Right hindlimb (tissue), 1 donor: ENCODE measurements around the gene FAM193A.
"Not testable (repeated sequence)": the region's sequence is repeated elsewhere in the genome, so short reads cannot be mapped to it uniquely, and the experiment has no call there.

Experiments used
- DNase-seq: peaks from one replicate; pipeline ENCODE4 v3.0.0-alpha.2; 2018

Gene FAM193A

DNA sequence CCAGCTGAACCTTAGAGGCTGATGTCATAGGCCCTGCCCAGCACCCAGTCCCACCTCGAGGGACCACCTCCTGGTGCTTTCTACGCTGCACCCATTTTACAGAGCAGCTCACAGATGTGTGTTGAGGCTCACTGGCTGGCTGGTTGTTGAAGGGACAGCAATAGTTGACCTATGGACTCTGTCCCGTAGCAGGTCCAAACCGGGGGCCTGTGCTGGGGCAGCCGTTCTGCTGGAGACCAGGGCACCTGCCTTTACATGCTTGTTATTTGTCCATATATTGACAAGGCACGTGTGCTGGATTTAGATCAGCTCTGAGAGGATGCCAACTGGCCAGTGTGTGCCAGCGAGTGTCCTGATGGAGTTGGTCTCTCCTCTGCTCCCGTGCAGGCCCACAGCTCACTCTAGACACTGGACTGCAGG is 161.6 kb downstream of the FAM193A start:
- DNase-seq, result no peak

DNA sequence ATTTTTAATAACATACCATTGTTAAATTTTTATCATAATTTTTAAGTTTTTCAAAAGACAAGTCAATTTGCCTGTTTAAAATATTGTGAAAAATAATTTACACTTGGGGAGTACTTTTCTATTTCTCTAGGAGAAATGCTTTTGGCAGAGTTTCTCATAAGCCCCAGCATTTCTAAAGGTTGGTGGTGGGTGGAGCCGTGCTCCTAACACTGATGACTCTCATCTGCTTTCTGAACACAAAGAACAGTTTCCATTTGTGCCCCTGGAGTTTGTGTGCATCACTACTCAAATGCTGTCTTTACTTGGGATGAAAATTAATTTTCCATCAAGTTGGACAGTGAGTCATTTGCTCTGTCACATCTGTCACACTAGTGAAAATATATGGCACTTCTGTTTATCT is 162.1 kb downstream of the FAM193A start:
- no peak for DNase-seq

GRCh38 chr4:2698951-2699505 is 162.6 kb downstream of the FAM193A start:
- DNase-seq, result no peak

DNA sequence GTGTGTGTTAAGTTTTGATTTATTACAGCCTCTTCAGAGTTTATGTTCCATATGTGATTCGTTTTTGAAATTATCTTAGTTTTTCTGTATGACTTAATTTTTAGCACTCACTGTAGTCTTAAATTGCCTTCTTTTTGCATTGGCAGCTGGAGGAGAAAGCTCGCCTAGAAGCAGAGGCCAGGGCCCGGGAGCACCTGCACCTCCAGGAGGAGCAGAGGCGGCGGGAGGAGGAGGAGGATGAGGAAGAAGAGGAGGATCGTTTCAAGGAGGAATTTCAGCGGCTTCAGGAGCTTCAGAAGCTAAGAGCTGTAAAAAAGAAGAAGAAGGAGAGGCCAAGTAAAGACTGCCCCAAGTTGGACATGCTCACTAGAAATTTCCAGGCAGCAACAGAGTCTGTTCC is 163.1 kb downstream of the FAM193A start:
- no peak for DNase-seq

DNA sequence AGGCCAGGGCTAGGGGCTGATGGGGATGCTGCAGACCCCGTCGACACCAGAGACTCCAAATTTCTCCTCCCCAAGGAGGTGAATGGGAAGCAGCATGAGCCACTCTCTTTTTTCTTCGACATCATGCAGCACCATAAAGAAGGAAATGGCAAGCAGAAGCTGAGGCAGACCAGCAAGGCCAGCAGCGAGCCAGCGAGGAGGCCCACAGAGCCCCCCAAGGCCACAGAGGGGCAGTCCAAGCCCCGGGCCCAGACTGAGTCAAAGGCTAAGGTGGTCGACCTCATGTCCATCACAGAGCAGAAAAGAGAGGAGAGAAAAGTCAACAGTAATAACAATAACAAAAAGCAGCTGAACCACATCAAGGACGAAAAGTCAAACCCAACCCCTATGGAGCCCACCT is 163.6 kb downstream of the FAM193A start:
- no peak for DNase-seq

DNA sequence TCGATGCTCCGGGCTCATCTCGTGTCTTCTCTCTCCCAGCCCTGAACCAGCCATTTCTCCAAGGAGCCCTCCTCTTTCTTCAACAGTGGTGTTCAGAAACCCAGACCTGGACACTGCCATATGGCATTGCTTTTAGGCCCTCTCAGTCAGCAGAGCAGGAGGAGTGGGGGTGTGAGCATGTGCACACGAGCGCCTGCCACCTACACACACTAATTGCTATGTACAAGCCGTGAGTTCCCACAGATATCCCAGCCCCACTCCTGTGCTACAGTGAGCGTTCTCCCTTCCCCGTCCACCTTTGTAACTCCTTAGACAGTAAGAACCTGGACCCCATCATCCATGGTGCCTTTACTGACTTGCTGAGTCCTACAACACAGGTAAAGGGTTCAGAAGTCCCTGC is 165.9 kb downstream of the FAM193A start:
- no peak for DNase-seq

DNA sequence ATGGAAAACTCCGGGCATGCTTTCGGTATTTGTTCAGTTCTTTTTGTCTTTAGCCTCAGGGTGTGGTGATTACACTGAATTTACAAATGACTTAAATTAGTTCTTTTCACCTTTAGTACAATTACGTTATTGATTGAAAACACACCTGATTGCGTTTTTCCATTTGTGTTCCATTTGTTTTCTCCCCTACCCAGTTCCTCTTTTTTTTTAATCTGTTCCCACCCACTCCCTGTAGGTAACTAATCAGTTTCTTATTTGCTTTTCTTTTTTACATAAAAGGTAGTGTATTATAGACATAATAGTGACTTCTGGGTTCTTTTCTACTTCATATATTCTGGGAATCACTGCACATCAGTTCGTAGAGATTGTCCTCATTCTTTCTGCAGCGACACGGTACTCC is 166.3 kb downstream of the FAM193A start:
- DNase-seq, result no peak

GRCh38 chr4:2712261-2712842 is 175.9 kb downstream of the FAM193A start:
- DNase-seq, result no peak

- DNase-seq, result no peak
Observed at GRCh38 chr4:2713337-2713736, 176.9 kb downstream of the FAM193A start.

DNA sequence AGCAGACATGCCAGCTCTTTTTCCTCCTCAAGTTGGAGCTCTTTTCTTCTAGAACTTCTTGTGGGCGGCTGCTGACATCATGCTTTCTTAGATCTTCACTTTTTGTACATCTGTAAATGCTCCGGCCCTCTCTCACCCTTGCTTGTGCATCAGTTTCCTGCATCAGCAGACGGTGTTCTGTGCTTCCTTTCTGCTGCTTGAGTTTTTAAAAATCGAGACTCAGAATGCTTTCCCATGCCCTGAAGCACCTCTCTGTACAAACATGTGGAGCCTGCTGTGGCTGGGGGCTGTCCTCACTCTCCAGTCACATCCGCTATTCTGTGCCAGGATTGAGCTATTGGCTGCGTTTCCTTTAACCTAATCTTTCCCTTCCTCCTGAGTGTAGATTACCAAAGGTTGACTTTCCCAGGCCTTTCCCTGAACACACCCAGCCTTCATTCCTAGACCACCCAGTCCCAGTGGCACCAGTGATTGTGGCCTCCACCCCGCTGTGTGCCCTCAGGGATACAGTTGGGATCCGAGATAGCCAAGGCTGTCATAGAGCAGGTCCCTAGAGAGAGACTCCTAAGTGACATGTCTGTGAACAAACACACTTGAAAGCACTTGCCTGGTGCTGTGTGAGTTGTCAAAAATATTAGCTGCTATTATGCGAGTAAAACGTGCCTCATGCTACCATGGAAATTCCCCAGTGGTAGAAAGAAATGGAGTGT is 177.8 kb downstream of the FAM193A start:
- DNase-seq, result peak; percentile 59

- DNase-seq, result no peak
Observed at GRCh38 chr4:2714918-2715317, 178.5 kb downstream of the FAM193A start.

DNA sequence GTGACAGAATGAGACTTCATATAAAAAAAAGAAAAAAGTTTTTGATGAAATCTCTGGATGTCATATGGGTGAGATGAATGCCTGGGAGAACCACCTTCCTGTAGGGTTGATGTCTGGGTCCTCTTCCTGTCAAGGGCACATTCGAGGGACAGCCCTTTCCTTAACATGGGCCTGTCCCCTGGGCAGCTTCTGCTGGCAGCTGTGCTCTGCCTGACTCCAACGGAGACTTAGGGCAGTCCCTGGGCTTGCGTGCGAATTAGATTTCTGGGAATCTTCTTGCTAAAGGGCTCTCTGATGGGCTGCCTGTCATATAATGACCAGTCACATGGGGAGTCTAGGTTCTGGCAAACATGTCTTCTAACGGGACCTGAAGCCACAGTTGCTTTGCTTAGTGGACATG is 179.0 kb downstream of the FAM193A start:
- no peak for DNase-seq

DNA sequence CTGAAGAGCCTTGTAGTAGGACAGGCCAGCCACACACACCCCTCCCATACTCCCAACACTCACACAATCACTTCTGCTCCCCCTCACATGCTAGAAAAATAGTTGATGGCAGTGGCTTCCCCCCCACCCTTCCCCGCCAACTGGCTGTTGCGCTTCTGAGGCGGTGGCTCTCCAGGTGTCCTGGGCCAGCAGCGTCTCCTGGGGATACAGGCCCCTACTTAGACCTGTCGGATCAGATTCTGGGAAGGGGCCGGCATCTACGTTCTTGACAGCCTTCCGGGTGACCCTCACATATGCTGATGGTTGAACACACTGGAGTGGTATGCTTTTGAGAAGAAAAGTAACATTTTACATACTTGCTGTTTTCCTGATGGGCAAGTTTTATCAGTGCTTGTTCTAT is 179.8 kb downstream of the FAM193A start:
- no peak for DNase-seq

DNA sequence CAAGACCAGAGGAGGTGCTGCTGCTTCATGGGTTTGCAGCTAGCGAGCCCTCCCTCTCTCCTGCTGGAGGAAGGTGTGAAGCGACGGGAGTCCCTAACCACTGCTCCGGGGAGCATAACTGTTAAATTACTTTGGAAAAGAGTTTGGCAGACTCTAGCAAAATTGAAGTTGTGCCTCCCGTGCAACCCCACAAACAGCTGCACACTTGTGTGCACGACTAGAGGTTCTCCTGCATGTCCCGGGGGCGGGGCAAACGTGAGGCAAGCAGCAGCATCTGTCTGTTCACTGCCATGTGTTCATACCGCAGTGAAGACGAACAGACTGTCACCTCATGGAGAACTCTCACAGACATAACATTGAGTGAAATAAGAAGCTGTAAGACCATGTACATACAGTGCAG is 185.1 kb downstream of the FAM193A start:
- no peak for DNase-seq

DNA sequence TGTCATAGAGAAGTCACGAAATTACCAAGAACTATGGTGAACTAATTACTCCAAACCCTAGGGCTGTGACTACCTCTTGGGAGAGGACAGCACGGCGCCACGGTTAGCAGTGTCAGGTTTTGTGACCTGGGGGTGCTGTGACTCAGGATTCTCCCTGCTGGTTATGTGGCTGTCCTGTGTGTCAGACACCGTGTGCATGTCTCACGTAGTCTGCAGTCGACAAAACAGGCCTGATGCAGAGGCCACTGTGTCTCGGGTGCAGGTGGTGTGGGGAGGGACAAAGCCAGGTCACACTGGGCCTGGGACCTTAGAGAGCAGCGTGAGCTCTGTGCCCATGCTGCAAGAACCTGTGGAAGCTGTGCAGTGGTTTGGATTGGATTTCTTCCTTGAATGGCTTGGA is 185.6 kb downstream of the FAM193A start:
- DNase-seq, result no peak

DNA sequence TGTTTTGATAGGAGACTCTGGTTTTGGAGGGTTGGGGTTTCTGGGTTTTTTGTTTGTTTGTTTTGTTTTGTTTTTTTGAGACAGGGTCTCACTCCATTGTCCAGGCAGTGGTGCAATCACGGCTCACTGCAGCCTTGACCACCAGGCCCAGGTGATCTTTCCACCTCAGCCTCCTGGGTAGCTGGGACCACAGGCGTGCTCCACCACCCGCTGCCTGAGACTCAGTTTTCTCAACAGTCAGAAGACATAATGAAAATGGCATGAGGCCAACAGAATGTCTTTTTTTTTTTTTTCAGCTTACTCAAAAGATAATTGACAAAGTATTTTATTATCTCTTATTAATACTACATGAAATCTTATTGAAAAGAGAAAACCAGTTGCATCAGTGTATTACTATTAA is 187.3 kb downstream of the FAM193A start:
- DNase-seq, result no peak

DNA sequence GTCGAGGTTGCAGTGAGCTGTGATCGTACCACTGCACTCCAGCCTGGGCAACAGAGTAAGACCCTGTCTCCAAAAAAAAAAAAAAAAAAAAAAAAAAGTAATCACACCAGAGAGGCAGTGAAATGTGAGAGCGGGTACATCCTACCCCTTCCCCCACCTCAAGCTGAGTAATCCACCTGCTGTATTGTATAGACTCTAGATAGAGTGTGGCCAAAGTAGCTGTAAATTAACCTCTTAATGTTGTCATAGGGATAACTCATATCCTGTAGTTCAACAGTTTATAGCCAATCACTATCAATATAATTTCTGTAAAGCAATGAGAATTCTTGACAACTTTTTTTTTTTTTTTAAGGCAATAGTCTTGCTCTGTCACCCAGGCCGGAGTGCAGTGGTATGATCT is 188.9 kb downstream of the FAM193A start:
- no peak for DNase-seq

DNA sequence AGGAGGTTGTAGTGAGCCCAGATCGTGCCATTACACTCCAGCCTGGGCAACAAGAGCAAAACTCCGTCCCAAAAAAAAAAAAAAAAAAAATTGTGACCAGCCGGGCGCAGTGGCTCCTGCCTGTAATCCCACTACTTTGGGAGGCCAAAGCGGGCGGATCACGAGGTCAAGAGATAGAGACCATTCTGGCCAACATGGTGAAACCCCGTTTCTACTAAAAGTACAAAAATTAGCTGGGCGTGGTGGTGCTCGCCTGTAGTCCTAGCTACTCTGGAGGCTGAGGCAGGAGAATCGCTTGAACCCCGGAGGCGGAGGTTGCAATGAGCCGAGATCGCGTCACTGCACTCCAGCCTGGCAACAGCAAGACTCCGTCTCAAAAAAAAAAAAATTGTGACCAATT is 190.4 kb downstream of the FAM193A start:
- DNase-seq, result not testable (repeated sequence)

GRCh38 chr4:2728221-2728620 is 191.8 kb downstream of the FAM193A start:
- DNase-seq, result no peak

DNA sequence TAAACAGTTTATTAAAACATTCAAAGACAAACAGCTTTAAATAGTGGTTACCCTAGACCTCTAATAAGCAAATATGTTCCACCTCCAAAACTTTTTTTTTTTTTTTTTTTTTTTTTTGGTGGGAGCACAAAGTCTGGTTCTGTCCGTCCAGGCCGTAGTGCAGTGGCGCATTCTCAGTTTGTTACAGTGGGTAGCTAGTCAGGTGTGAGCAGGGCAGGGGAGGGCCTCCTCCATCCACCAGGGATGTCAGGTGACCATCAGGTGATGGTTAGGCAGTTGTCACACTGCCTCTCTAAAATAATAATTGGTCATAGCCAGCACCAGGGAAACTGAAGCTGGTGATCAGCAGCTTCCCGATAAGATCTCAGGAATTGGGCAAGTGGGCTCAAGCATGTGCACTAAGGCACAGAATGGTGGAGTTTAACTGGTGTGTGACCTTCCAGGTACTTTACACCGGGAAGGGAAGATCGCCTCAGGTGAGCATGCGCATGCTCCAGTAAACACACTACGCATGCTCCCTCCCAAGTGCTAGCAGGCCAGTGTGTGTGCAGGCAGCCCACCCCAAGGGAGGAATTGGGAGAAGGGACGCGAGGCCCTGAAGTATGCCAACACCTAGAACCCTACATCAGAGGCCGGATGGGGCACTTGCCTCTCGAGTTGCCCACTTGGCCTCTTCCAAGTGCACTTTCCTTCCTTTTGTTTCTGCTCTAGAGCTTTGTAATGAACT is 192.5 kb downstream of the FAM193A start:
- no peak for DNase-seq

- no peak for DNase-seq
Observed at GRCh38 chr4:2729533-2729875, 193.1 kb downstream of the FAM193A start.

DNA sequence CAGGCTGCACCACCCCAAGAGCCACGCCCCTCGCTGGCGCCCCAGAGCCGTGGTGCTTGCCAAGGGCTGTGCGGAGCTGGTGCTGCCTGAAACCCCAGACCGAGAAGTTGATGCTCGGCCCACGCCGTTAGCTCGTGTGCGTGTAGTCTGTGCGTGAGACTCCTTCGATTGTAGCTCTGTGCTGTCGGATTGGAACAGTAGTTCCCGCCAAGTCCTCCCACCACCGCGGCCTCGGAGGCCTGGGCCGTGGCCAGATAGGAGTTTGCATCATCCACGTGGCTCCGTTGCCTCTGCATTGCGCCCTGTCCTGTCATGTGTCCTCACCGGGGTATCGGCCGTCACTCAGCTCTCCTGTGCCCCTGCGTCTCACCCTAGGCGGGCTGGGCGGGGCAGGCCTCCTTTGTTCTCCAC is 195.5 kb downstream of the FAM193A start:
- DNase-seq, result no peak

DNA sequence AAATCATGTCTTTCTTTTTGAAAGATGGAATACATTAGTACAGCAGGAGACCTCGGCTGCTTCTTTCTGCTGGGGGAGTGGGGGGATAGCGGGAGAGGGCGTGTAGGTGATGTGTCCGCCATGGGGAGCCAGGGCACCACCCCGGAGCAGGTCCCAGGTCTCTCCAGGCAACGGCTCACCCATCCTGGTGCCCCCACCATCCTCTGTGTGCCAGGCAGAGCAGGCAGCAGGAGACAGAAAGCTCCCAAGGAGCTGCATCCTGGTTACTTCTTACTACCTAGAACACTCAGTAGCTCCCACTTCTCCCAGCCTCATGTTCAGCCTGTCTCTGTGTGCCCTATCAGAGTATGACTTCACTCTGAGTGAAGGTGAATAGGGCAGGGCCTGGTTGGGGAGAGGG is 196.1 kb downstream of the FAM193A start:
- DNase-seq, result no peak
